ENCODE results near the gene TNPO1. TPM values are rescaled to one million over a fixed set of nuclear protein-coding genes. Genes with fewer than 3 reads are reported as not detected.

Gene TNPO1
- total and polyA plus RNA-seq, 2 of the 13 experiments (the other 11 are each of a cell fraction or from before 2014, with no cell fraction given), result 26.7 to 123 TPM

GRCh38 chr5:72956324-72957140 is 140.1 kb downstream of the TNPO1 start:
- FAIRE-seq, result no peak
- ATAC-seq, result peak; percentile 69
- DNase-seq (ENCODE audit: low spot score), result peak; percentile 29
- intact Hi-C loops (cut with micrococcal nuclease; ENCODE audit: unreplicated experiment) (loop anchor here (5.0 kb wide), 1 partner anchor 66 kb away; no protein-coding TSS in a partner anchor), in situ Hi-C loops (cut with HindIII; ENCODE audit: extremely low pct_ligation_motif_present, low pct_unique_long_range_greater_than_20kb) (no loop called here)
- Histone ChIP-seq H3K9me3 (ENCODE audit: low read length) (no peaks in the 10 kb centered on the region), H4K20me1 (ENCODE audit: insufficient read depth, low read length) (no peaks in the 10 kb centered on the region; the same call in 1 of the 2 replicates), H2AFZ (ENCODE audit: low read length) (peak overlapping the region; percentile 76), H3K4me3 (replicated peaks in 1 of 3; ENCODE audit: insufficient read depth in 1 of 3, low read depth in 2 of 3, low read length in 3 of 3) (peak overlapping the region; percentile 65 to 93 (median 86)), H3K4me2 (ENCODE audit: low read depth, low read length) (peak overlapping the region; percentile 90), H3K36me3 (replicated peaks in 1 of 2; ENCODE audit: control insufficient read depth in 1 of 2, insufficient read depth in 2 of 2, low read length in 2 of 2) (0 out of 5 replicates have a peak, but pooled peaks cover 0 to 5% of the 10 kb centered on the region in 2 experiments), H3K79me2 (ENCODE audit: insufficient read depth, low read length) (peaks cover 52% of the 10 kb centered on the region), H3K9ac (ENCODE audit: insufficient read depth, low read depth, low read length) (peak overlapping the region; percentile 79), H3K4me1 (ENCODE audit: insufficient read depth, low read length) (peaks cover 54% of the 10 kb centered on the region), H3K27me3 (ENCODE audit: control insufficient read depth in 1 of 2, insufficient read depth in 2 of 2, low read length in 2 of 2) (no peaks in the 10 kb centered on the region; a peak in 1 of 5 replicates), H3K27ac (ENCODE audit: extremely low read length, insufficient read depth, low read length) (peak overlapping the region; percentile 89)
- no TSS peak for BruUV-seq (replicated peaks)
- ChIA-PET POLR2A (interaction anchor here (0.9 to 1.4 kb wide), 3 partner anchors 12 to 66 kb away, joined by 3 read pairs; no protein-coding TSS in a partner anchor), CTCF (ENCODE audit: low intra/inter-chr PET ratio, low total read pairs) (no interaction called here)
- 0% methylated on average over 9 of the region's 51 CpGs for WGBS (ENCODE audit: low lambda C conversion rate)
- TF ChIP-seq SALL2 (CRISPR knock-in tag; IDR thresholded peaks at IDR 0.05), result no peak
- no peak for TF ChIP-seq ASH2L (IDR thresholded peaks at IDR 0.05; ENCODE audit: insufficient read length, low read depth, low read length)
- no peak for TF ChIP-seq ZNF142 (CRISPR knock-in tag; IDR thresholded peaks at IDR 0.05)
- 0 out of 2 replicates have a peak, but pooled peaks have one; percentile 9 for TF ChIP-seq PHF21A (CRISPR knock-in tag; IDR thresholded peaks at IDR 0.05)
- TF ChIP-seq ZNF496 (CRISPR knock-in tag; IDR thresholded peaks at IDR 0.05; ENCODE audit: insufficient replicate concordance), result no peak
- no peak for TF ChIP-seq IKZF5 (CRISPR knock-in tag; IDR thresholded peaks at IDR 0.05)
- no peak for TF ChIP-seq CENPX (CRISPR knock-in tag; IDR thresholded peaks at IDR 0.05)
- no peak for TF ChIP-seq ZNF646 (CRISPR knock-in tag; IDR thresholded peaks at IDR 0.05)
